Thyroid gland (tissue), 4 donors: Measurements from ENCODE around the gene C4B. TPM values are rescaled to one million over a fixed set of nuclear protein-coding genes. Genes with fewer than 3 reads are reported as not detected.

ENCODE experiments used
- DNase-seq, 2 donors: peaks; one replicate each; pipeline ENCODE4 v3.0.0-alpha.2; 2019
- H3K27ac ChIP-seq, 3 donors: fragments of 200-600 bp; sonication (generic); 1 replicate in 2 of 3; 2 replicates in 1 of 3; pipeline ENCODE4 v1.5.1; 2016 to 2019; ENCODE audit warnings: mild to moderate bottlenecking in 1 of 3, moderate library complexity in 1 of 3
- H3K27me3 ChIP-seq: fragments of 200-600 bp; sonication (generic); one replicate; pipeline ENCODE4 v1.5.1; 2019
- H3K36me3 ChIP-seq, 2 donors: fragments of 200-600 bp; sonication (generic); one replicate each; pipeline ENCODE4 v1.5.1; 2016 to 2019
- H3K4me1 ChIP-seq, 2 donors: fragments of 200-600 bp; sonication (generic); one replicate each; pipeline ENCODE4 v1.5.1; 2017 to 2019
- H3K4me3 ChIP-seq, 3 donors: fragments of 200-600 bp; sonication (generic); replicated peaks in 1 of 3; 1 replicate in 2 of 3; 2 replicates in 1 of 3; pipeline ENCODE4 v1.5.1; 2016; ENCODE audit warnings: mild to moderate bottlenecking in 1 of 3
- H3K9me3 ChIP-seq: fragments of 200-600 bp; sonication (generic); one replicate; pipeline ENCODE4 v1.5.1; 2017
- CTCF ChIP-seq, 6 experiments: fragments of 200-600 bp in 3 of 6; fragments of 450-650 bp in 3 of 6; sonication (generic) in 3 of 6; IDR thresholded peaks; one replicate each; pipeline ENCODE4 v1.5.1; 2016 to 2019; ENCODE audit warnings: antibody characterized with exemption in 6 of 6, mild to moderate bottlenecking in 2 of 6, inconsistent platforms in 1 of 6, moderate library complexity in 1 of 6
- POLR2A ChIP-seq, 2 donors: fragments of 450-650 bp; IDR thresholded peaks; one replicate each; pipeline ENCODE4 v1.6.1; 2017; ENCODE audit warnings: antibody characterized with exemption in 2 of 2, mild to moderate bottlenecking in 2 of 2, moderate library complexity in 1 of 2
- WGBS, 2 donors: methylation state at CpG; one replicate each; pipeline ENCODE4 v1.1.5; 2017; 5-methylcytosine and 5-hydroxymethylcytosine counted together
- intact Hi-C: fragments of 100-400 bp; cut with DNase I; formaldehyde crosslinking; loops from one replicate; pipeline ENCODE4 v1.15.1; 2023
- total RNA-seq, 4 donors: library from RNA; depleted of rRNA; stranded (reverse); fragments of >200 nt; gene quantifications; one replicate each; pipeline ENCODE4 v1.2.3, GENCODE V29; 2016

The C4B gene
- total RNA-seq, 4 donors from 2014 or later: 233 to 370 (median 285) TPM

- no peak for DNase-seq
- peaks cover 0 to 3% of the 10 kb centered on the region in 2 donors for H3K36me3 ChIP-seq
- no peak overlapping the region for H3K27ac ChIP-seq
- no peaks in the 10 kb centered on the region for H3K27me3 ChIP-seq
- TF ChIP-seq POLR2A (IDR thresholded peaks at IDR 0.05) (no peak), CTCF (IDR thresholded peaks at IDR 0.05) (no peak)
- intact Hi-C loops: no loop called here
- 88 to 90% methylated on average over 6 to 14 of the region's 14 CpGs for WGBS, 2 donors
- H3K9me3 ChIP-seq: no peaks in the 10 kb centered on the region
- no peaks in the 10 kb centered on the region for H3K4me1 ChIP-seq
- H3K4me3 ChIP-seq: no peak overlapping the region
Observed at GRCh38 chr6:32068867-32069266, 54.3 kb downstream of the C4B start.

- no peaks in the 10 kb centered on the region for H3K9me3 ChIP-seq
- intact Hi-C loops: no loop called here
- no peak for DNase-seq
- TF ChIP-seq CTCF (IDR thresholded peaks at IDR 0.05): no peak
- no peak for TF ChIP-seq POLR2A (IDR thresholded peaks at IDR 0.05)
- H3K27me3 ChIP-seq: no peaks in the 10 kb centered on the region
- WGBS, 2 donors: 90% methylated on average over 11 to 14 of the region's 17 CpGs
- peaks cover 0 to 3% of the 10 kb centered on the region in 2 donors for H3K36me3 ChIP-seq
- H3K27ac ChIP-seq: no peak overlapping the region
- H3K4me3 ChIP-seq: no peak overlapping the region
- no peaks in the 10 kb centered on the region for H3K4me1 ChIP-seq
Observed at GRCh38 chr6:32069460-32069859, 54.9 kb downstream of the C4B start.

- H3K27me3 ChIP-seq: no peaks in the 10 kb centered on the region
- intact Hi-C loops: no loop called here
- H3K27ac ChIP-seq: no peak overlapping the region
- no peak for TF ChIP-seq POLR2A (IDR thresholded peaks at IDR 0.05)
- no peak for TF ChIP-seq CTCF (IDR thresholded peaks at IDR 0.05)
- H3K36me3 ChIP-seq: peaks cover 0 to 3% of the 10 kb centered on the region in 2 donors
- H3K4me1 ChIP-seq: no peaks in the 10 kb centered on the region
- no peak for DNase-seq
- H3K4me3 ChIP-seq: no peak overlapping the region
- 67 to 75% methylated on average over 16 to 24 of the region's 24 CpGs for WGBS, 2 donors
- no peaks in the 10 kb centered on the region for H3K9me3 ChIP-seq
Observed at GRCh38 chr6:32069878-32070515, 55.4 kb downstream of the C4B start.

GRCh38 chr6:32070814-32071543 lies 56.4 kb downstream of the C4B start:
- Histone ChIP-seq H3K36me3 (peaks cover 0 to 3% of the 10 kb centered on the region in 2 donors), H3K27me3 (no peaks in the 10 kb centered on the region), H3K27ac (peak overlapping the region in 1 of 3 donors; percentile 7), H3K4me3 (no peak overlapping the region), H3K9me3 (no peaks in the 10 kb centered on the region), H3K4me1 (no peaks in the 10 kb centered on the region)
- 65 to 70% methylated on average over 14 of the region's 16 CpGs for WGBS, 2 donors
- no peak for TF ChIP-seq CTCF (IDR thresholded peaks at IDR 0.05)
- no peak for TF ChIP-seq POLR2A (IDR thresholded peaks at IDR 0.05)
- DNase-seq: no peak
- intact Hi-C loops: no loop called here

- no peak overlapping the region for H3K27ac ChIP-seq
- 64 to 75% methylated on average over 3 of the region's 3 CpGs for WGBS, 2 donors
- H3K4me1 ChIP-seq: no peaks in the 10 kb centered on the region
- no peak overlapping the region for H3K4me3 ChIP-seq
- DNase-seq: no peak
- no peaks in the 10 kb centered on the region for H3K9me3 ChIP-seq
- intact Hi-C loops: no loop called here
- H3K27me3 ChIP-seq: no peaks in the 10 kb centered on the region
- TF ChIP-seq POLR2A (IDR thresholded peaks at IDR 0.05) (no peak), CTCF (IDR thresholded peaks at IDR 0.05) (no peak)
- peaks cover 0 to 3% of the 10 kb centered on the region in 2 donors for H3K36me3 ChIP-seq
Observed at GRCh38 chr6:32073101-32073500, 58.5 kb downstream of the C4B start.
